ENCODE data around the gene RUNDC3A. TPM values are rescaled to one million over a fixed set of nuclear protein-coding genes. Genes with fewer than 3 reads are reported as not detected.

The RUNDC3A gene
- polyA plus RNA-seq, 3 donors = 2.7 to 3.0 (median 2.8) TPM

- DNase-seq (ENCODE audit: extremely low read depth in 1 of 11, low read depth in 9 of 11, low spot score in 4 of 11) = no peak
These were observed 43.8 kb downstream of the RUNDC3A start for GRCh38 chr17:44351961-44352827.

GRCh38 chr17:44352828-44353671, 44.6 kb downstream of the RUNDC3A start:
- no peak for DNase-seq (ENCODE audit: extremely low read depth in 1 of 11, low read depth in 9 of 11, low spot score in 4 of 11)

GRCh38 chr17:44353672-44354331, 45.4 kb downstream of the RUNDC3A start:
- no peak for DNase-seq (ENCODE audit: extremely low read depth in 1 of 11, low read depth in 9 of 11, low spot score in 4 of 11)

GRCh38 chr17:44354582-44355561, 46.5 kb downstream of the RUNDC3A start:
- no peak for DNase-seq (ENCODE audit: extremely low read depth in 1 of 11, low read depth in 9 of 11, low spot score in 4 of 11)

- DNase-seq (ENCODE audit: extremely low read depth in 1 of 11, low read depth in 9 of 11, low spot score in 4 of 11) = no peak
These were observed 47.3 kb downstream of the RUNDC3A start for GRCh38 chr17:44355642-44356099.

GRCh38 chr17:44356241-44356640, 47.8 kb downstream of the RUNDC3A start:
- DNase-seq (ENCODE audit: extremely low read depth in 1 of 11, low read depth in 9 of 11, low spot score in 4 of 11) = no peak

- no peak for DNase-seq (ENCODE audit: extremely low read depth in 1 of 11, low read depth in 9 of 11, low spot score in 4 of 11)
These were observed 49.7 kb downstream of the RUNDC3A start for GRCh38 chr17:44358066-44358465.

- DNase-seq (ENCODE audit: extremely low read depth in 1 of 11, low read depth in 9 of 11, low spot score in 4 of 11) = no peak
These were observed 50.6 kb downstream of the RUNDC3A start for GRCh38 chr17:44359006-44359405.

- no peak for DNase-seq (ENCODE audit: extremely low read depth in 1 of 11, low read depth in 9 of 11, low spot score in 4 of 11)
These were observed 51.2 kb downstream of the RUNDC3A start for GRCh38 chr17:44359458-44360143.

GRCh38 chr17:44360144-44360533, 51.7 kb downstream of the RUNDC3A start:
- no peak for DNase-seq (ENCODE audit: extremely low read depth in 1 of 11, low read depth in 9 of 11, low spot score in 4 of 11)

- peak in 4 of 11 donors; percentile 68 to 86 (median 77) for DNase-seq (ENCODE audit: extremely low read depth in 1 of 11, low read depth in 9 of 11, low spot score in 4 of 11)
These were observed 52.4 kb downstream of the RUNDC3A start for GRCh38 chr17:44360826-44361225.

- no peak for DNase-seq (ENCODE audit: extremely low read depth in 1 of 11, low read depth in 9 of 11, low spot score in 4 of 11)
These were observed 53.2 kb downstream of the RUNDC3A start for GRCh38 chr17:44361292-44362260.

- DNase-seq (ENCODE audit: extremely low read depth in 1 of 11, low read depth in 9 of 11, low spot score in 4 of 11) = no peak
These were observed 54.1 kb downstream of the RUNDC3A start for GRCh38 chr17:44362459-44362948.

GRCh38 chr17:44362949-44363612, 54.7 kb downstream of the RUNDC3A start:
- peak in 1 of 11 donors; percentile 23 for DNase-seq (ENCODE audit: extremely low read depth in 1 of 11, low read depth in 9 of 11, low spot score in 4 of 11)

GRCh38 chr17:44363613-44364159, 55.3 kb downstream of the RUNDC3A start, which contains the start of gene FAM171A2:
Gene FAM171A2 (minus strand): TSS chr17:44363853. CDS start chr17:44363714, 139 bp downstream.
- DNase-seq (ENCODE audit: extremely low read depth in 1 of 11, low read depth in 9 of 11, low spot score in 4 of 11) = peak in 2 of 11 donors; percentile 67 to 77

Data from renal cortex interstitium (tissue), 11 donors.